Neural cell (in vitro differentiated cells): ENCODE data around the gene HUS1B. TPM values are rescaled to one million over a fixed set of nuclear protein-coding genes. Genes with fewer than 3 reads are reported as not detected.

ENCODE experiments used
- H2AFZ ChIP-seq: fragments of 200-600, 300-800 bp; sonication (generic), shearing (Covaris generic); 2 replicates; pipeline ENCODE4 v1.6.0; 2014; ENCODE audit warnings: low read depth, mild to moderate bottlenecking, antibody characterized with exemption, low read length, moderate library complexity
- H3F3A ChIP-seq: fragments of 200-600 bp; shearing (Covaris generic); 2 replicates; pipeline ENCODE4 v1.6.1; 2016; ENCODE audit warnings: mild to moderate bottlenecking, moderate library complexity, mixed read lengths, antibody characterized with exemption, low read length; ENCODE audit not compliant: insufficient read depth, poor library complexity, severe bottlenecking
- H3K27ac ChIP-seq: fragments of 200-600, 300-800 bp; sonication (generic), shearing (Covaris generic); 2 replicates; pipeline ENCODE4 v1.5.1; 2014; ENCODE audit warnings: mild to moderate bottlenecking, low read length, moderate library complexity
- H3K27me3 ChIP-seq: fragments of 300-800, 200-600 bp; sonication (generic), shearing (Covaris generic); 2 replicates; pipeline ENCODE4 v1.6.0; 2014; ENCODE audit warnings: mild to moderate bottlenecking, low read depth, low read length, moderate library complexity; ENCODE audit not compliant: insufficient read depth
- H3K36me3 ChIP-seq: fragments of 300-800, 200-600 bp; sonication (generic), shearing (Covaris generic); 2 replicates; pipeline ENCODE4 v1.5.1; 2014; ENCODE audit warnings: mild to moderate bottlenecking, antibody characterized with exemption, low read length, moderate library complexity; ENCODE audit not compliant: insufficient read depth
- H3K4me2 ChIP-seq: fragments of 300-800, 200-600 bp; sonication (generic), shearing (Covaris generic); 2 replicates; pipeline ENCODE4 v1.6.0; 2014; ENCODE audit warnings: mild to moderate bottlenecking, low read length
- H3K4me3 ChIP-seq: fragments of 300-800, 200-600 bp; sonication (generic), shearing (Covaris generic); 2 replicates; pipeline ENCODE4 v1.5.1; 2014; ENCODE audit warnings: mild to moderate bottlenecking, low read length, moderate library complexity
- H3K79me2 ChIP-seq: fragments of 200-600 bp; shearing (Covaris generic); replicated peaks from 2 replicates; pipeline ENCODE4 v1.6.0; 2014; ENCODE audit warnings: mild to moderate bottlenecking, low read length, moderate library complexity; ENCODE audit not compliant: insufficient read depth
- H3K9ac ChIP-seq: fragments of 300-800, 200-600 bp; sonication (generic), shearing (Covaris generic); 2 replicates; pipeline ENCODE4 v1.6.1; 2016; ENCODE audit warnings: mild to moderate bottlenecking, low read length, mixed read lengths
- H3K9me2 ChIP-seq: fragments of 200-600 bp; shearing (Covaris generic); 2 replicates; pipeline ENCODE4 v1.6.1; 2016; ENCODE audit warnings: mild to moderate bottlenecking, low read length, mixed read lengths; ENCODE audit not compliant: insufficient read depth
- H3K9me3 ChIP-seq: fragments of 200-600, 300-800 bp; sonication (generic), shearing (Covaris generic); 2 replicates; pipeline ENCODE4 v1.6.1; 2016; ENCODE audit warnings: mild to moderate bottlenecking, mixed run types, low read length, moderate library complexity, mixed read lengths
- H4K20me1 ChIP-seq: fragments of 200-600 bp; shearing (Covaris generic); 2 replicates; pipeline ENCODE4 v1.6.1; 2016; ENCODE audit warnings: mild to moderate bottlenecking, mixed run types; ENCODE audit not compliant: insufficient read depth
- EP300 ChIP-seq: fragments of 450-650 bp; conservative IDR thresholded peaks from 2 replicates; pipeline ENCODE4 v1.6.1; 2014; ENCODE audit warnings: antibody characterized with exemption, mild to moderate bottlenecking, moderate library complexity; ENCODE audit not compliant: poor library complexity, severe bottlenecking
- EZH2 ChIP-seq: fragments of 200-600, 300-800 bp; shearing (Covaris generic), sonication (generic); IDR thresholded peaks from 2 replicates; pipeline ENCODE4 v1.6.1; 2014; ENCODE audit warnings: antibody characterized with exemption, low read length, borderline replicate concordance, mild to moderate bottlenecking; ENCODE audit not compliant: insufficient read depth, poor library complexity, severe bottlenecking
- MXI1 ChIP-seq: fragments of 450-650 bp; conservative IDR thresholded peaks from 2 replicates; pipeline ENCODE4 v1.6.1; 2014; ENCODE audit warnings: antibody characterized with exemption, mild to moderate bottlenecking; ENCODE audit not compliant: poor library complexity, severe bottlenecking
- POLR2AphosphoS5 ChIP-seq: IDR thresholded peaks from 2 replicates; pipeline ENCODE4 v1.6.1; 2012
- RAD21 ChIP-seq: fragments of 450-650 bp; conservative IDR thresholded peaks from 2 replicates; pipeline ENCODE4 v1.6.1; 2014; ENCODE audit warnings: antibody characterized with exemption, mild to moderate bottlenecking, moderate library complexity
- SMC3 ChIP-seq: fragments of 450-650 bp; conservative IDR thresholded peaks from 2 replicates; pipeline ENCODE4 v1.6.1; 2014; ENCODE audit warnings: antibody characterized with exemption, mild to moderate bottlenecking, moderate library complexity; ENCODE audit not compliant: poor library complexity
- TAF1 ChIP-seq: IDR thresholded peaks from 2 replicates; pipeline ENCODE4 v1.6.1; 2012; ENCODE audit warnings: low read depth
- polyA plus RNA-seq: library from polyadenylated mRNA; depleted of rRNA; stranded (reverse); fragments of >200 nt; gene quantifications from 2 replicates; pipeline ENCODE4 v1.2.3, GENCODE V29; 2014
- TF ChIP-seq, protein P1 (sequence below): fragments of 450-650 bp; IDR thresholded peaks from 2 replicates; pipeline ENCODE4 v1.5.1; 2014; ENCODE audit warnings: antibody characterized with exemption, mild to moderate bottlenecking, moderate library complexity; ENCODE audit not compliant: poor library complexity, severe bottlenecking
- TF ChIP-seq, protein P2 (sequence below): IDR thresholded peaks from 2 replicates; pipeline ENCODE4 v1.6.1; 2012; ENCODE audit warnings: borderline replicate concordance

Gene HUS1B
- polyA plus RNA-seq, 1 donor from 2014 or later: 0.52 TPM

DNA sequence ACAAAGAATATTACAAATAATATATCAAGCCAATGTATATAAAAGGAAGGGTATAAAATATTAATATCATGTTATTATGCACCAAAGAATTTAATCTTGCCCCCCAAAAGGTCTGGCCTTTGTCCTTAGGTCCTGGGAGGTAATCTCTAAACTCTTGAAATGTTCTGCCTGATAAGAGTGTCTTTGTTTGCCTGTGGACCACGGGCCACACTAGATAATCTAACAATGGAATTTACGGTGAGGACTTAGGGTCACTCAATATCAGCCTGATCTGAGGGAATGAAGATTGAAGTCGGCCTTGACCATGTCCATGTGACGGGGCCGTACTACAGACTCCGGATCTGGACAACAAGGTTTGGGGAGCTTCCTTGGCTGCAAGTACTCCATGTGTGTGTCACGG lies 42.9 kb downstream of the HUS1B start:
- Histone ChIP-seq H3K27ac (no peak overlapping the region), H3K27me3 (no peaks in the 10 kb centered on the region), H3K9me3 (no peaks in the 10 kb centered on the region), H2AFZ (no peak overlapping the region), H3K9me2 (no peaks in the 10 kb centered on the region), H3K4me2 (no peak overlapping the region), H3K36me3 (no peaks in the 10 kb centered on the region), H3K4me3 (no peak overlapping the region), H3F3A (no peaks in the 10 kb centered on the region), H3K79me2 (no peaks in the 10 kb centered on the region), H4K20me1 (no peaks in the 10 kb centered on the region), H3K9ac (no peak overlapping the region)
- no peak for TF ChIP-seq EZH2
- no peak for TF ChIP-seq MXI1
- TF ChIP-seq, protein P1, sequence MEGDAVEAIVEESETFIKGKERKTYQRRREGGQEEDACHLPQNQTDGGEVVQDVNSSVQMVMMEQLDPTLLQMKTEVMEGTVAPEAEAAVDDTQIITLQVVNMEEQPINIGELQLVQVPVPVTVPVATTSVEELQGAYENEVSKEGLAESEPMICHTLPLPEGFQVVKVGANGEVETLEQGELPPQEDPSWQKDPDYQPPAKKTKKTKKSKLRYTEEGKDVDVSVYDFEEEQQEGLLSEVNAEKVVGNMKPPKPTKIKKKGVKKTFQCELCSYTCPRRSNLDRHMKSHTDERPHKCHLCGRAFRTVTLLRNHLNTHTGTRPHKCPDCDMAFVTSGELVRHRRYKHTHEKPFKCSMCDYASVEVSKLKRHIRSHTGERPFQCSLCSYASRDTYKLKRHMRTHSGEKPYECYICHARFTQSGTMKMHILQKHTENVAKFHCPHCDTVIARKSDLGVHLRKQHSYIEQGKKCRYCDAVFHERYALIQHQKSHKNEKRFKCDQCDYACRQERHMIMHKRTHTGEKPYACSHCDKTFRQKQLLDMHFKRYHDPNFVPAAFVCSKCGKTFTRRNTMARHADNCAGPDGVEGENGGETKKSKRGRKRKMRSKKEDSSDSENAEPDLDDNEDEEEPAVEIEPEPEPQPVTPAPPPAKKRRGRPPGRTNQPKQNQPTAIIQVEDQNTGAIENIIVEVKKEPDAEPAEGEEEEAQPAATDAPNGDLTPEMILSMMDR: no peak
- TF ChIP-seq TAF1: no peak
- no peak for TF ChIP-seq SMC3
- TF ChIP-seq POLR2AphosphoS5: no peak
- no peak for TF ChIP-seq RAD21
- TF ChIP-seq, protein P2, sequence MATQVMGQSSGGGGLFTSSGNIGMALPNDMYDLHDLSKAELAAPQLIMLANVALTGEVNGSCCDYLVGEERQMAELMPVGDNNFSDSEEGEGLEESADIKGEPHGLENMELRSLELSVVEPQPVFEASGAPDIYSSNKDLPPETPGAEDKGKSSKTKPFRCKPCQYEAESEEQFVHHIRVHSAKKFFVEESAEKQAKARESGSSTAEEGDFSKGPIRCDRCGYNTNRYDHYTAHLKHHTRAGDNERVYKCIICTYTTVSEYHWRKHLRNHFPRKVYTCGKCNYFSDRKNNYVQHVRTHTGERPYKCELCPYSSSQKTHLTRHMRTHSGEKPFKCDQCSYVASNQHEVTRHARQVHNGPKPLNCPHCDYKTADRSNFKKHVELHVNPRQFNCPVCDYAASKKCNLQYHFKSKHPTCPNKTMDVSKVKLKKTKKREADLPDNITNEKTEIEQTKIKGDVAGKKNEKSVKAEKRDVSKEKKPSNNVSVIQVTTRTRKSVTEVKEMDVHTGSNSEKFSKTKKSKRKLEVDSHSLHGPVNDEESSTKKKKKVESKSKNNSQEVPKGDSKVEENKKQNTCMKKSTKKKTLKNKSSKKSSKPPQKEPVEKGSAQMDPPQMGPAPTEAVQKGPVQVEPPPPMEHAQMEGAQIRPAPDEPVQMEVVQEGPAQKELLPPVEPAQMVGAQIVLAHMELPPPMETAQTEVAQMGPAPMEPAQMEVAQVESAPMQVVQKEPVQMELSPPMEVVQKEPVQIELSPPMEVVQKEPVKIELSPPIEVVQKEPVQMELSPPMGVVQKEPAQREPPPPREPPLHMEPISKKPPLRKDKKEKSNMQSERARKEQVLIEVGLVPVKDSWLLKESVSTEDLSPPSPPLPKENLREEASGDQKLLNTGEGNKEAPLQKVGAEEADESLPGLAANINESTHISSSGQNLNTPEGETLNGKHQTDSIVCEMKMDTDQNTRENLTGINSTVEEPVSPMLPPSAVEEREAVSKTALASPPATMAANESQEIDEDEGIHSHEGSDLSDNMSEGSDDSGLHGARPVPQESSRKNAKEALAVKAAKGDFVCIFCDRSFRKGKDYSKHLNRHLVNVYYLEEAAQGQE: no peak
- no peak for TF ChIP-seq EP300

DNA sequence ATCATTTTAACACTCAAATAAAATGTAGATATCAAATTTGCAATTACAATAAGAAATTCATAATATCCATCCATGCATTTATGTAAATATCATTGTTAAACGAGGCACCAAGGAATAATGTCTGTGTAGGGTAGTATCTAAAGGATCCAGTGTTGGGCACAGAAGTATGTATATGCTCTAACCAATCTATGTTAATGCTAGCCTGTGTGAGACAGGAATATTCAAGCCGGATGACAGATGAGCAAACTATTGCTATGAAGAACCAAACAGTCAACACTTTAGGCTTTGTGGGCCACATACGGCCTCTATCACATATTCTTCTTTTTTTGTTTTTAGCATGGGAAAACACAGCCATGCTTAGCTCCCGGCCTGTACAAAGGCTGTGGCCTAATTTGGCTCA lies 45.0 kb downstream of the HUS1B start:
- TF ChIP-seq EZH2 (no peak), POLR2AphosphoS5 (no peak), RAD21 (no peak), SMC3 (no peak), MXI1 (no peak), EP300 (no peak), TAF1 (no peak)
- TF ChIP-seq, protein P2: no peak
- TF ChIP-seq, protein P1: no peak
- H4K20me1 ChIP-seq: no peaks in the 10 kb centered on the region
- no peaks in the 10 kb centered on the region for H3F3A ChIP-seq
- H3K9ac ChIP-seq: no peak overlapping the region
- H3K36me3 ChIP-seq: no peaks in the 10 kb centered on the region
- no peaks in the 10 kb centered on the region for H3K9me2 ChIP-seq
- H2AFZ ChIP-seq: no peak overlapping the region
- no peak overlapping the region for H3K27ac ChIP-seq
- no peaks in the 10 kb centered on the region for H3K27me3 ChIP-seq
- no peaks in the 10 kb centered on the region for H3K79me2 ChIP-seq
- no peak overlapping the region for H3K4me2 ChIP-seq
- H3K9me3 ChIP-seq: no peaks in the 10 kb centered on the region
- no peak overlapping the region for H3K4me3 ChIP-seq
